GM18517 (cell line): ENCODE data around the gene MAGOHB.
"Not testable (repeated sequence)": the region's sequence is repeated elsewhere in the genome, so short reads cannot be mapped to it uniquely, and the experiment has no call there.

ENCODE experiments used
- ATAC-seq: cut with Tn5 transposase; IDR thresholded peaks from one replicate; pipeline ENCODE4 v1.9.1; 2021; ENCODE audit warnings: mild to moderate bottlenecking, moderate library complexity; ENCODE audit not compliant: unreplicated experiment

The MAGOHB gene

DNA sequence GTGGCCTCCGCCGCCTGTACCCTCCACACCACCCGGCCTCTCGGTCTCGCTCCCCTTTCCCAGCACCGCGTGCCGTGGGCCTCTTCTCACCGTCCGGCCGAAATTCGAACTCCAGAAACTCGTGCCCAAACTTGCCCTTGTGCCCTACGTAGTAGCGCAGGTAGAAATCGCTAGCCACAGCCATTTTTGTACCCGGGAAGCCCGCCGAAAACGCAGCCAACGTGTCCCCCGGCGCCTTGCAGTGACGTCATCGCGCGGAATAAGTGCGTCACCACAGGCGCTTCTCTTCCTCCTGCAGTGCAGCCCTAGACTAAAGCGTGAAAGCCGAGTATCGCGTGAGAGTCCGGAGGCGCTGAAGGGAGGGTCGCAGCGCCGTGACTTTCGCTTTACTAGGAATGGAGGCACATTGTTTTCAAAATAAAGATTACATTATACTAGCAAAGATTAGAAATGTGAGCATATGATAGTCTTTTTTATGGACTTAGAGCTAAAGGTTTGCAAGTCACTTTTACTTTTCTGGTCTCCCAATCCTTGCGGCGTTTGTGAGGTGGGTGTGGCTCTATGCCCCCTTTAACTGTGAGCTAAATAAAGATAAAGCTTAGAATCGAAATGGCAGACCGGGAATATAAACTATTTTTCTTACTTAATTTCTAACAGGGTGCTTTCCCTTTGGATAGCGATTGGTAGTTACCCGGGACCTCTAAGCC lies at the start of gene MAGOHB:
Gene MAGOHB (minus strand): TSS at position 261 of the 707 bp plus-strand sequence. CDS start 77 bp downstream, at position 184.
- peak; percentile 89 for ATAC-seq

DNA sequence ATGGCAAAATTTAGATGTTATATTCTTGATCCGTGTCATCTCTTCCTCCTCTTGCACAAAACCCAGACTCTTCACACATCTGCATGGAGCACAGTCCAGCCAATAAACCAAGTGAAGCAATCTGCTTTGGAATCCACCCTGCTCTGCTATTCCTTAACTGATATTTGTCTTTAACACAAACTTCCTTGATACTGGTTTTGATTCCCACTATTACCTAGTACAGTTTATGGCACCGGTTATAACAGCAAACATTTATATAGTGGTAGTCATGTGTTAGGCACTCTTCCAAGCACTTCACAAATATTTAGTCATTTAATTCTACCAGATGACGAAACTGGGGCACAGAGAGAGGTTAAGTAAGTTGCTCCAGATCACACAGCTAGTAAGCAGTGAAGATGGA lies 47.9 kb upstream of the MAGOHB start:
- ATAC-seq = no peak

DNA sequence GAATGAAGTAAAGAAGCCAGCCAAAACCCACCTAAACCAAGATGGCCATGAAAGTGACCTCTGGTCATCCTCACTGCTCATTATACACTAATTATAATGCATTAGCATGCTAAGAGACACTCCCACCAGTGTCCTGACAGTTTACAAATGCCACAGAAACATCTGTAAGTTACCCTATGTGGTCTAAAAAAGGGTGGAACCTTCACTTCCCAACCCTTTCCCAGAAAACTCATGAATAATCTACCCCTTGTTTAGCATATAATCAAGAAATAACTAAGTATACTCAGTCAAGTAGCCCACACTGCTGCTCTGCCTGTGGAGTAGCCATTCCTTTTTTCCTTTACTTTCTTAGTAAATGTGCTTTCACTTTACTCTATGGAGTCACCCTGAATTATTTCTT lies 40.6 kb upstream of the MAGOHB start:
- no peak for ATAC-seq

DNA sequence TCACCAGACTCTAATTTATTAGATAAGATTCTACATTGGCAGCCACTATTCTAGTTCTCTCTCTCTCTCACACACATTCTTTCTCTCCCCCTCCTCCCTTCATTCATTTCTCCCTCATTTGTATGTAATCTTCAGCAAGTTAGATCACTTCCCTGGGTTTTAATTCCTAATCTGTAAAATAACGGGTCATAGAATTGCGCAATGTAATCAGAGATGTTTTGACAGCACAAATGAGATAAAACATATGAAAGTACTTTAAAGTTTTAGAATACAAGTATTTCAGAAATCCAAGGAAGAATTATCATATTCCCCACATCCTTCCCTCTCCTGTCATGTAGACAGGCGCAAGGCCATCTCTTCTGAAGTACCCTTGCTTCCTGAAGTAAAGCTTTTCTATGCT lies 38.8 kb upstream of the MAGOHB start:
- no peak for ATAC-seq

DNA sequence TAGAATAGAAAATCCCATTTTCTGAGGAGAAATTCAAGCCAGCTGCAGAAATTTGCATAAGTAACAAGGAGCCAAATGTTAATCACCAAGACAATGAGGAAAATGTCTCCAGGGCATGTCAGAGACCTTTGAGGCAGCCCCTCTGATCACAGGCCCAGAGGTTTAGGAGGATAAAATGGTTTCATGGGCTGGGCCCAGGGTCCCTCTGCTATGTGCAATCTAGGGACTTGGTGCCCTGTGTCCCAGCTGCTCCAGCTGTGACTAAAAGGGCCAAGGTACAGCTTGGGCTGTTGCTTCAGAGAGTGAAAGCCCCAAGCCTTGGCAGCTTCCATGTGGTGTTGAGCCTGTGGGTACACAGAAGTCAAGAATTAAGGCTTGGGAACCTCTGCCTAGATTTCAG lies 33.2 kb upstream of the MAGOHB start:
- ATAC-seq = not testable (repeated sequence)

DNA sequence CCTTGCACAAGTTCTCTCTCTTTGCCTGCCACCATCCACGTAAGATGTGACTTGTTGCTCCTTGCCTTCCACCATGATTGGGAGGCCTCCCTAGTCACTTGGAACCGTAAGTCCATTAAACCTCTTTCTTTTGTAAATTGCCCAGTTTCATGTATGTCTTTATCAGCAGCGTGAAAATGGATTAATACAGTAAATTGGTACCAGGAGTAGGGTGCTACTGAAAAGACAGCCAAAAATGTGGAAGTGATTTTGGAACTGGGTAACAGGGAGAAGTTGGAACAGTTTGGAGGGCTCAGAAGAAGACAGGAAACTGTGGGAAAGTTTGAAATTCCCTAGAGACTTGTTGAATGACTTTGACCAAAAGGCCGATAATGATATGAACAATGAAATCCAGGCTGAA lies 32.5 kb upstream of the MAGOHB start:
- no peak for ATAC-seq

DNA sequence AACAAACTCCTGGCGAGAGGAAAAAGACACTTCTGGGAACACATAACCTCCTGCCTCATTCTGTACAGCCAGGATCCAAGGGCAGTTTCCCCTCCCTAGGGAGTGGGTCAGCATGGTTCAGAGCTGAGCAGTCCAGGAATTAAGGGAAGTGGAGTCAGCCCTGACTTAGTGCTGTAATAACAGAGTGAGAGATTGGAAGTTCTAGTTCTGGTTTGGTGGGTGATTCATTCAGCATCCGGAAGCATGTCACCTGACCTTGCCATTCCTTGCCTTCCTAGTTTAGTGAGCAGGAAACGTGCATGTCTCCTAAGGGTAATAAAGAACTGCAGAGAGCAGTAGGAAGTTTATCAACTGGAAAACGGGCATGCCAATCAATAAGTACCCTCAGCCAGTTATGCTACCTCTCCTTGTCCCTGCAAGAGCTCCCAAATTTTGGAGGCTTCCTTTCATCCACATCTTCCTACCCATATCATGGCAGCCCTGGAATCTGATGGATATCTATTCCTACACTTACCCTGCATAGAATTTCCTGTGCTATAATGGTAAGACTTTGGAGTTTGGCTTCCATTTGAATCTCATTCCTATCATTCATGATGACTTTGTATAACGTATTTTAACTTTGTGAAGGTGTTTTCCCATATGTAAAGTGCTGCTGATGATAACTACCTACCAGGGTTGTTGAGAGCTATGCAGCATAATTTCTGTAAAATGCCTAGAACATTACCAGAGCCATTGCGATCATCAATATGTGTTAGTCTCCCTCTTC lies 28.5 kb upstream of the MAGOHB start:
- ATAC-seq = no peak

DNA sequence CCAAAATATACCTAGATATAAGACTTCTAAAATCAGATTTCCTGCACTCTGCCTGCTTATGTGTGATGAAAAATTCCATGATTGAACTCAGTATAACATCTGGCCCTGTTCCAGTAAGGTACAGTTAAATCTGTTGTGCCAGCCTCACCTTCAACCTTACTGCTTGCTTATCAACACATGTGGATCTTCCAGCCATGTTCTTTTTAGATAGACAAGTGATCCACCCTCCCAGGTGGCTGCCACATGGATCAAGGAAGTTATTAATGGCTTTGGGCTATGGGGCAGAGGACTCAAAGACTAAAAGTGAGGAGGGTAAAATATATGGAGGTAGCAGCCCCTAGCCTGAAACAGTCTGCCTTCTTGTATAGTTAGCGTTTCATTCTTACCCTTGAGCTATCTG lies 25.3 kb upstream of the MAGOHB start:
- no peak for ATAC-seq

DNA sequence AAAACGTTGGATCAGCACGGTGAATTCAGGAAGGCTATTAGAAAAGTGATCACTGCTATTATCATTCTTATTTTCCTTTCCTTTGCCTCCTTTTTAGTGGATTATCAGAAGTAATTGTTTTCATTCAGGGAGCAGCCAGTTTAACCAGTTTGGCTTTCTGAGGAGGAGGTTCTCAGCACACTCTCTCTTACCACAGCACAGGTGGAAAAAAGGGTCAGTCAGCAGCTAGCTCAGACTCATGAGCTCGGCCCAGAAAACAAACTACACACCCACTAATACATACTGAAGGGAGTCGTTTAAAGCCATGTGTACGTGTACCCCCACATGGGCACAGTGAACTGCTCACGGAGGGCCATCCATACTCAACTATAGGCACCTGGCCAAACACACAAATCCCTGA lies 23.2 kb upstream of the MAGOHB start:
- no peak for ATAC-seq

DNA sequence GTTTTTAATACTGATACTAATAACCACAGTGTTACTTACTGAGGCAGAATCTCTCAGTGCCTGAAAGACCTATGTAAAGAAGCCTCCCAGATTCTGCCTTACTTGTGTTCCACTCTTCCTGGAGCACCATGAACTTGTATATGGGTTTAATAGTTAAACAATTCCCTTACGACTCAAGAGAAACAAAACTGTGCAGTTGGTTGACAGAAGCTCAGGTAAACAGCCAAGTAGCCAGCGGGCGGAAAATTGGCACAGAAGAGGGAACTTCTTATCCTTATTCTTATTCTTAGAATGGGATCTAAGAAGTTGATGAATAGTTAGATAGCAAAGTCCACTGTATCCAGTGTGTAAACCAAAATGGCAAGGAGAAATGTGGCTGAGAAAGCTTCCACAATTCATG lies 22.7 kb upstream of the MAGOHB start:
- no peak for ATAC-seq

DNA sequence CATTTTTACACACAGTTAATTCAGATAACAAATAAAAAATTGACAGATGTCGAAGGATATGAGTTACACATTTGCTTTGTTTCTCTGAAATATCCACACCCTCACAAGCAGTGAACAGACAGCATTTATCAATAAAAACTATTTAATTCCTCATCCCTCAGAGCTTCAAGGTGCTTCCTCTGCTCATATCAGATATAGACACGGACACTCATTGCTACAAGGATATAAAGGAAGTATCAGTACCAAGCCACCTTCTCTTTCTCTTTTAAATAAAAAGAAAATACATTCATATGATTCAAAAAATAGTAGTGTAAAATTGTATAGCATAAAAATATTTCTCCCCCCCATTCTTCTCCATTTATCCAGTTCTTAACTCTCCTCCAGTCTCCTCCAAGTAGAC lies 21.9 kb upstream of the MAGOHB start:
- no peak for ATAC-seq

DNA sequence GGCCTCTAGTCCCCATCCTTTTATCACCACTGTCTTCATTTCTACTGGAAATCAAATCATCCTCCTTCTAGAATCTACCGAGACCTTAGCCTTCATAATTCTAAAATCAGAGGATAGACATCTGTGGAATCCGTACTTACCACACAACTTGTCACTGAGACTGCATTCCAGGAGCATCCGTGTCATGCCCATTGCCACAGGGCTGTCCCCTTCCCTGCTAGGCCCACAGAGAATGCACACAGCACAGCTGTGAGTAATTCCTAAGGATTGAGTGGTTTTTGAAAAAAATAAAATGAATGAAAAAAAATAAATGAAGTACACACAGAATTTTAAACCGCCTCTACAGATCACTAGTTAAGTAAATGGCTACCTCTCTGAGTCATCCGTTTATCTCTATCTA lies 21.0 kb upstream of the MAGOHB start:
- no peak for ATAC-seq

DNA sequence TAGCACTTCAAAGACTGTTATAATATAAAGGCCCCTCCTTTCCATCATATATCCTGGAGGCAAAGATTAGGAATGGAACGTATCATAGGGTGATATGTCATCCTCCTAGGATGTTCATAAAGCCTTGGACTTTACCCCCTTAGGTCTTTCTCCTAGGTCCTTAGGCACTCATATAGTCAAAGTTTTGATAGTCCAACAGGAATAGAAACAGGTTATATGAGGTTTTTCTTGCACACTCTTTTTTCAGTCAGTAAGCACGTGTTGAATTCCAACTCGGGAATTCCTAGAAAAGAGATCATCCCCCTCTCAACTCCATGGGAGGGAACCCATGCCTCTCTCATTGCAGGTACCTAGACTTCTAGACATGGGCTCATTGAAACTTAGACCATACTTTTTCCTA lies 20.1 kb upstream of the MAGOHB start:
- no peak for ATAC-seq

DNA sequence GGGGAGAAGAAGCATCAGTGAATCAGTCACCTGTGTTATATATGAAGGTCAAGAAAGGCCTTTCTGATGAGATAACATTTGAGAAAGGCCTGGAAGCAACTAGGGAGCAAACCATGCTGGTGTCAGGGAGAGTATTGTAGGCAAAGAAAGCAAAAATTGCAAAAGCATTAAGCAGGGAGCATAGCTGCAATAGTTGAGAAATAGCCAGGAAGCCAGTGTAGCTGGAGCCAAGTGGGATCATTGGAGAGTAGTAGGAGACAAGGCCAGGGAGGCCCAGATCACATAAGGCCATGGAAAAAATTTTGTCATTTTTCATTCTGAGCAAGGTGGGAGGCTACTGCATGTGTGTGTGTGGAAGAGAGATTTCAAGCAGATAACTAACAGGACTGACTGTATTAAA lies 18.8 kb upstream of the MAGOHB start:
- ATAC-seq = no peak

DNA sequence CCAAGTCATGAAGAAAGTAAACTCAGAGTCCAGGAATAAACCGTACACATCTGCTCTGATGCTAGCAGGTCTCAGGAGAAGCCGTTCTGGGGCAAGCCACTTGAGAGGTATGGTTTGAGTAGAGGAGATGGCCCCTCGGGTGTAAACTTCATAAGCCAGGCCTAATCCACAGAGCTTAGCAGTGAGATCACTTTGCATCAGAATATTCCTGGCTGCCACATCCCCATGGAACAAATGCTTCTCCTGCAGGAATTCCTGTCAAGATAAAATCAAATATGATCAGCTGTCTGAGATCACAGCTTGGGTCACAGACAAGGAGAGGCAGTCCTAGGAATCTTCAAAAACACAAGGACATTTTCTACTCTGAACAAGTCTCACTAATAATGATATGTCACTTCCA lies 11.2 kb upstream of the MAGOHB start:
- no peak for ATAC-seq

DNA sequence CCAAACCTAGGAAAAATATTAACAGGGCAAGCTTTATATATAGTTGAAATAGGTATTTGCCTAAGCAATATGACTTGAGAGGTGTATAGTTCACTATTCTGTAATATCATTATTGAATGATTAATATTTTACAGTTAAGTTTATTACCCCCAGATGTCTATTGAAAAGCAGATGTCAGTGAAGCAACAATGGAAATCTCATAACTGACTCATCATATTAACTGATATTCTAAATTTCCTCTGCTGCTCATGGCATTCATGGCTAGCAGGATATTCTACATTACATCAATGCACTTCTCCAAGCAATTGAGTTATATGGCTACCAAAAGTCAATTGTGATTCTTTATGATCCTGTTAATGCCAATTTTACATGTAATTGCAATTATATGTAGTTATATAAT lies 9.7 kb upstream of the MAGOHB start:
- no peak for ATAC-seq

DNA sequence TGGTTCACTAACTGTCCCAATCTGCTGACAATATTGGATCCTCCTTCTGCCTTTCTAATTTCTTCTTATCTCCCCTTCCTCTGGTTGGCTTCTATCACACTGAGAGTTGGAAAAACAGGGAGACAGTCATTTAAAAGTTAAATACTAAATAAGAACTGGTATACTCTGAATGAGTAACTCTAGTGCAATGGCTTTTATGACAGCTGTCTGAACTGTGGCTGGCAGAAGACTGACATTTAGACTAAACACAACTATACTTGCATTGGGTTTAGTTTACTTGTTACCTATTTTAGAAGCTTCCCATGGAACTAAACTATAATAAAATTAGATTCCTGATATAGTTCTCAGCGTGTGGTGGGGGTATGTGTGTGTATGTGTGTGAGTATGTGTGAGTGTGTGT lies 7.9 kb upstream of the MAGOHB start:
- ATAC-seq = no peak

DNA sequence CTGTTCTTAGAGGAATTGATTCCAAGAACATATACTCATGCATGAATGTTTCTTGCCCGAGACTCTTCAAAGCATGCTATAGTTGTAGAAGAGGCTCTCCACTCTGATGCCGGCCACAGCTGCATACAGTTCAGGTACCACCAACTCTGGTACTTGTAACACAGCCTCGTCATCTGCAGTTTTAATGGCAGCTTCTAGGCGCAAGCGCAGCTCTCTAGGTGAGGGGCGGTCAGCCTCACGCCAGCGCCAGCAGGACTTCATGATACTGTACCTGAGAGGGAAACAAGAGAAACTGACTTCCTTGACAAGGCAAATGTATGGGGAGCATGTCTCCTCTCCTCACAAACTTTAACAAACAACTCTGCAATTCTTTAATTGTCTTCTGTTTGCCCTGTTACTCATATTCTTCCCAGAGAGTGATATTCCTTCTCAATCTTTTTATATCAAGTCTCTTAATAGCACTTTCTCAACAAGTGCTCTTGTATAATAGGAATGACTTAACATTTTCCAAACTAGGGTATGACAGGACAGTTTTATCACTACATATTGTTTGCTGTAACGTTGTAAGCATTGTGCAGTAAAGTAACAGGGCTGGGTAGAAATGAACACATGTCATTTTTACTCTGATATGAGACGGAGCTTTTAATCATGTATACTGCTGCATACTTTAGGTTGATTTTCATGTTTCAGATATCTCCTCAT lies 6.8 kb upstream of the MAGOHB start:
- ATAC-seq = no peak

DNA sequence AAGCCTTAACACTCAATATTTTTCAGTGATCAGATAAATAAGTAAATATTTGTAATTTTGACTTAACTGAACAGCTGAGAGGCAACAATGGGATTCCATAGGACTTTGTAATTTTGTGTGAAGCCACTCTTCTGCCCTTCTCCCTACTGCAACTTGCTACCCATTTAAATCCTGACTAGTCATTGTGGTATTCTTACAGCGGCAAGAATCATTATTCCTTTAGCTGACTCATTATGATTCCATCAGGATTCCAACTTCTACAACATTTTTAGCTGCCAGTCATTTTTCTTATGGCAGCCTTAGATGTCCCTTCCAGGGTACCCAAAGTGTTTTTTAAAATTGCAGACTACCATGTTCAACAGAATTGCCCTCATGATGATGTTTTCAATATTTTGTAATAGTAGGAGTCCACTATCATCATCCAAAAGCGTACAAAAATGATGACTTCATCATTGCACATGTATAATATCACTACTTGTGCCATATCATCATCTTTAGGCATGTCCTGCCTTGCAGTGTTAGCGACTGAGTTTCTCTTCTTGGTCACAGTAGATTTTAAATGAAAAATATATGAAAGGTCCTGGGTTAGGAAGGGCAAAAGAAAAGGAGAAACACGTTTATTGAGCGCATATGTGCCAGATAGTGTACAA lies 5.1 kb upstream of the MAGOHB start:
- no peak for ATAC-seq

DNA sequence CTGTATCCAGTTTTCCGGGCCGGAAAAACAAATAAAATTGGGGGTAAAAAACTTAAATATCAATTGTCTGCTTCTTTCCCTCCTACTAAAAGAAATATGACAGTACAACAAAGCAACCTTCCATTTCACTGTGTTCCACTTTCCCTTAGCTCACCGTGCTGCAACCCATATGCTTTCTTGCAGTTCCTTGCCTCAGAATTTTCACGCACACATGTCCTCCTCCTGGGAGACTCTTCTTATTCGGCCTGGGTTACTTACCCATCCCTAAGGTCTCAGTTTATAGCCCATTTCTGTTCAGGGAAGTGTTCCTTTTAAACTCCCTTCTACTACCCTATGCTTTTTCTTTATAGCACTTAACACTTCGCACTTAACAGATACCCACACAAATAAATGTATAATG lies 4.5 kb upstream of the MAGOHB start:
- ATAC-seq = no peak

DNA sequence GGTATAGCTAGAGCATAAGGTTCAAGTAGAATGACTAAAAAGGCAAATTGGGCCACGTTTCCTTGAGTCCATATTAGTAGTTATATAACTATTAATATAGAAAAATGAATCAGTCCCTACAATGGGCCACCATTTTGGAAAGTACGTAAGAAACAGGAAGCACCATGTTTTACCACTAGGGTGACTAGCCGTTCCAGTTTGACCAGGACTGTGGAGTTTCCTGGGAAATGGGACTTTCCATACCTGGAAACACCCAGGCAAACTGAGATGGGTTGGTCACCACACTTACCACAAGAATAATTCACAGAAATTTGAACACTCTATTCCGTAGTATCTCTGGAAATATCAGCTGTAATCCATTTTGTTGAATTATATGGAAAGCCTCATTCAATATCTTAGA lies 2.1 kb upstream of the MAGOHB start:
- no peak for ATAC-seq

DNA sequence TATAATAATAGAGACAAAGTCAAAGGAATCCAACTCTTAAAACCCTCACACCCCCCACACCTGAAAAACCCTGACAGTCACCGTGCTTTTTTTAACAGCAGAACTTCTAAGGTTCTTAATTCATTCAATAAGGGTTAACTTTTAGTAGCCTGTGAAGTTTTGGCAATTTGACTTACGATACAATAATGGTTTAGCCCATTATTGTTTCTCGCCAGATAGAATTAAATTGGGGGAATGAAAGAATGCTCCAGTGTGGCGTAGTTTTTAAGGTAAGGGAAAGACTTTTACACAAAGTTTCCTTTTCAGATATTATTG lies 604 bp upstream of the MAGOHB start:
- no peak for ATAC-seq
